Transverse colon (tissue), 4 donors: ENCODE results near the gene CAND1. TPM values are rescaled to one million over a fixed set of nuclear protein-coding genes. Genes with fewer than 3 reads are reported as not detected.

Experiments used
- DNase-seq: peaks from one replicate; pipeline ENCODE4 v3.0.0-alpha.2; 2019
- H3K27ac ChIP-seq, 4 donors: fragments of 200-600 bp; sonication (generic); 2 replicates each; pipeline ENCODE4 v1.5.1; 2016 to 2018; ENCODE audit warnings: inconsistent platforms in 4 of 4
- H3K27me3 ChIP-seq: fragments of 200-600 bp; sonication (generic); 2 replicates; pipeline ENCODE4 v1.5.1; 2017; ENCODE audit warnings: inconsistent platforms
- H3K36me3 ChIP-seq, 4 donors: fragments of 200-600 bp; sonication (generic); 2 replicates each; pipeline ENCODE4 v1.5.1; 2017 to 2019; ENCODE audit warnings: inconsistent platforms in 4 of 4
- H3K4me1 ChIP-seq, 4 donors: fragments of 200-600 bp; sonication (generic); 2 replicates each; pipeline ENCODE4 v1.5.1; 2017 to 2020; ENCODE audit warnings: inconsistent platforms in 4 of 4
- H3K4me3 ChIP-seq, 4 donors: fragments of 200-600 bp; sonication (generic); 1 replicate in 1 of 4; 2 replicates in 3 of 4; pipeline versions ENCODE4 v1.5.1 to v1.6.1; 2017 to 2019; ENCODE audit warnings: inconsistent platforms in 4 of 4
- H3K9me3 ChIP-seq, 2 donors: fragments of 200-600 bp; sonication (generic); 2 replicates each; pipeline ENCODE4 v1.5.1; 2017 to 2019; ENCODE audit warnings: inconsistent platforms in 2 of 2
- CTCF ChIP-seq, 5 experiments: fragments of 200-600 bp in 3 of 5; fragments of 450-650 bp in 2 of 5; sonication (generic) in 3 of 5; IDR thresholded peaks; 1 replicate in 2 of 5; 2 replicates in 3 of 5; pipeline ENCODE4 v1.5.1; 2016 to 2017; ENCODE audit warnings: antibody characterized with exemption in 5 of 5, inconsistent platforms in 3 of 5, mild to moderate bottlenecking in 2 of 5, moderate library complexity in 1 of 5
- EP300 ChIP-seq: sonication (generic); formaldehyde crosslinking; IDR thresholded peaks from one replicate; pipeline ENCODE4 v1.6.1; 2017; ENCODE audit warnings: antibody characterized with exemption, low read depth
- POLR2A ChIP-seq: fragments of 450-650 bp; IDR thresholded peaks from one replicate; pipeline ENCODE4 v1.6.1; 2016; ENCODE audit warnings: antibody characterized with exemption, mild to moderate bottlenecking, moderate library complexity
- POLR2AphosphoS5 ChIP-seq, 3 donors: sonication (generic); formaldehyde crosslinking; IDR thresholded peaks; one replicate each; pipeline ENCODE4 v1.6.1; 2016; ENCODE audit warnings: antibody characterized with exemption in 3 of 3
- WGBS, 2 donors: methylation state at CpG; one replicate each; pipeline ENCODE4 v1.1.5; 2018; ENCODE audit warnings: low coverage in 1 of 2; 5-methylcytosine and 5-hydroxymethylcytosine counted together
- in situ Hi-C, 4 donors: fragments of 200-750 bp; cut with MboI; loops; one replicate each; pipeline versions ENCODE4 v1.15.0 to v1.15.1; 2017; ENCODE audit warnings: low sequenced_read_pairs in 3 of 4, low pct_ligation_motif_present in 1 of 4, low pct_unique_long_range_greater_than_20kb in 1 of 4
- intact Hi-C: fragments of 100-400 bp; cut with DNase I; formaldehyde crosslinking; loops from one replicate; pipeline ENCODE4 v1.15.1; 2023; ENCODE audit warnings: low total_unique reads
- total RNA-seq, 4 donors: library from RNA; depleted of rRNA; stranded (reverse); fragments of >200 nt; gene quantifications; one replicate each; pipeline ENCODE4 v1.1.0, GENCODE V29; 2016

The CAND1 gene
- total RNA-seq, 4 donors from 2014 or later: 58.4 to 99.2 (median 83.0) TPM

GRCh38 chr12:67354966-67355365 lies 85.8 kb downstream of the CAND1 start:
- Histone ChIP-seq H3K27me3 (no peaks in the 10 kb centered on the region), H3K4me1 (peaks cover 0 to 26% (median 4%) of the 10 kb centered on the region in 4 donors), H3K9me3 (no peaks in the 10 kb centered on the region), H3K4me3 (no peak overlapping the region), H3K36me3 (no peaks in the 10 kb centered on the region), H3K27ac (no peak overlapping the region)
- 83 to 93% methylated on average over 1 of the region's 1 CpG for WGBS, 2 donors
- intact Hi-C loops: loop anchor here (10.0 kb wide), 1 partner anchor 90 kb away; no protein-coding TSS in a partner anchor
- in situ Hi-C loops: loop anchor here (5.0 to 25.0 kb wide), 5 partner anchors 80 to 590 kb away; no protein-coding TSS in a partner anchor
- no peak for DNase-seq
- no peak for TF ChIP-seq POLR2AphosphoS5 (IDR thresholded peaks at IDR 0.05)

GRCh38 chr12:67355428-67356379 lies 86.5 kb downstream of the CAND1 start:
- Histone ChIP-seq H3K36me3 (no peaks in the 10 kb centered on the region), H3K4me3 (no peak overlapping the region), H3K4me1 (peaks cover 0 to 26% (median 4%) of the 10 kb centered on the region in 4 donors), H3K9me3 (no peaks in the 10 kb centered on the region), H3K27ac (no peak overlapping the region), H3K27me3 (no peaks in the 10 kb centered on the region)
- TF ChIP-seq EP300 (no peak), CTCF (IDR thresholded peaks at IDR 0.05) (peak; percentile 51 to 59 (median 52)), POLR2A (no peak), POLR2AphosphoS5 (IDR thresholded peaks at IDR 0.05) (no peak)
- 12 to 16% methylated on average over 5 to 8 of the region's 8 CpGs for WGBS, 2 donors
- DNase-seq: no peak
- intact Hi-C loops (loop anchor here (10.0 kb wide), 1 partner anchor 89 kb away; no protein-coding TSS in a partner anchor), in situ Hi-C loops (loop anchor here (5.0 to 25.0 kb wide), 5 partner anchors 79 to 589 kb away; no protein-coding TSS in a partner anchor)

- in situ Hi-C loops: loop anchor here (5.0 to 25.0 kb wide), 5 partner anchors 78 to 588 kb away; no protein-coding TSS in a partner anchor
- Histone ChIP-seq H3K9me3 (no peaks in the 10 kb centered on the region), H3K4me3 (no peak overlapping the region), H3K36me3 (no peaks in the 10 kb centered on the region), H3K27me3 (no peaks in the 10 kb centered on the region), H3K4me1 (peaks cover 0 to 26% (median 4%) of the 10 kb centered on the region in 4 donors), H3K27ac (no peak overlapping the region)
- no peak for DNase-seq
- 30 to 50% methylated on average over 1 of the region's 1 CpG for WGBS, 2 donors
- intact Hi-C loops: loop anchor here (10.0 kb wide), 1 partner anchor 88 kb away; no protein-coding TSS in a partner anchor
- TF ChIP-seq POLR2A: no peak
- no peak for TF ChIP-seq EP300
- no peak for TF ChIP-seq POLR2AphosphoS5 (IDR thresholded peaks at IDR 0.05)
- no peak for TF ChIP-seq CTCF (IDR thresholded peaks at IDR 0.05)
These were observed 87.2 kb downstream of the CAND1 start for GRCh38 chr12:67356380-67356774.

GRCh38 chr12:67357376-67358125 lies 88.4 kb downstream of the CAND1 start:
- intact Hi-C loops: loop anchor here (10.0 kb wide), 1 partner anchor 87 kb away; no protein-coding TSS in a partner anchor
- no peaks in the 10 kb centered on the region for H3K27me3 ChIP-seq
- no peak for TF ChIP-seq EP300
- TF ChIP-seq POLR2A: no peak
- TF ChIP-seq POLR2AphosphoS5 (IDR thresholded peaks at IDR 0.05): no peak
- TF ChIP-seq CTCF (IDR thresholded peaks at IDR 0.05): no peak
- in situ Hi-C loops: loop anchor here (5.0 to 25.0 kb wide), 5 partner anchors 77 to 587 kb away; no protein-coding TSS in a partner anchor
- H3K4me3 ChIP-seq: no peak overlapping the region
- no peak overlapping the region for H3K27ac ChIP-seq
- H3K4me1 ChIP-seq: peaks cover 0 to 26% (median 4%) of the 10 kb centered on the region in 4 donors
- 90 to 94% methylated on average over 6 to 7 of the region's 7 CpGs for WGBS, 2 donors
- no peaks in the 10 kb centered on the region for H3K36me3 ChIP-seq
- no peaks in the 10 kb centered on the region for H3K9me3 ChIP-seq
- no peak for DNase-seq
